SKM-1 (cell line): ENCODE data around the gene RNGTT.

ENCODE experiments used
- DNase-seq: peaks from one replicate; lab custom pipeline; 2025; ENCODE audit not compliant: unreplicated experiment; lab: John Stamatoyannopoulos, UW

RNGTT gene

GRCh38 chr6:88619951-88620350 lies 343.5 kb downstream of the RNGTT start:
- no peak for DNase-seq

- no peak for DNase-seq
These were observed 347.0 kb downstream of the RNGTT start for GRCh38 chr6:88616380-88616779.

GRCh38 chr6:88614316-88614877 lies 349.0 kb downstream of the RNGTT start:
- DNase-seq = no peak

- no peak for DNase-seq
These were observed 350.8 kb downstream of the RNGTT start for GRCh38 chr6:88612631-88613030.

- no peak for DNase-seq
These were observed 351.7 kb downstream of the RNGTT start for GRCh38 chr6:88611721-88612120.

GRCh38 chr6:88609983-88610382 lies 353.4 kb downstream of the RNGTT start:
- no peak for DNase-seq

GRCh38 chr6:88605271-88605670 lies 358.1 kb downstream of the RNGTT start:
- no peak for DNase-seq

- no peak for DNase-seq
These were observed 363.8 kb downstream of the RNGTT start for GRCh38 chr6:88599571-88599970.

- no peak for DNase-seq
These were observed 366.6 kb downstream of the RNGTT start for GRCh38 chr6:88596801-88597200.

- no peak for DNase-seq
These were observed 374.5 kb downstream of the RNGTT start for GRCh38 chr6:88588938-88589337.

- no peak for DNase-seq
These were observed 376.3 kb downstream of the RNGTT start for GRCh38 chr6:88587150-88587520.

GRCh38 chr6:88586371-88587149 lies 376.9 kb downstream of the RNGTT start:
- DNase-seq = no peak

GRCh38 chr6:88585276-88585692 lies 378.1 kb downstream of the RNGTT start:
- no peak for DNase-seq

GRCh38 chr6:88584581-88585275 lies 378.7 kb downstream of the RNGTT start:
- no peak for DNase-seq

GRCh38 chr6:88577461-88577860 lies 386.0 kb downstream of the RNGTT start:
- DNase-seq = no peak

GRCh38 chr6:88575536-88575935 lies 387.9 kb downstream of the RNGTT start:
- no peak for DNase-seq

- DNase-seq = no peak
These were observed 388.8 kb downstream of the RNGTT start for GRCh38 chr6:88574651-88575050.

- DNase-seq = no peak
These were observed 389.4 kb downstream of the RNGTT start for GRCh38 chr6:88574031-88574430.

GRCh38 chr6:88573561-88573960 lies 389.9 kb downstream of the RNGTT start:
- no peak for DNase-seq

GRCh38 chr6:88572449-88573139 lies 390.8 kb downstream of the RNGTT start:
- DNase-seq = no peak

- no peak for DNase-seq
These were observed 393.5 kb downstream of the RNGTT start for GRCh38 chr6:88569959-88570358.

GRCh38 chr6:88567696-88568095 lies 395.7 kb downstream of the RNGTT start:
- DNase-seq = no peak
